Ectodermal cell (in vitro differentiated cells): ENCODE results near the gene TMEM8B.

Source experiments
- H3K27ac ChIP-seq: 2 replicates; pipeline ENCODE4 v1.7.0; 2013; ENCODE audit warnings: mild to moderate bottlenecking, low read depth, low read length; ENCODE audit not compliant: insufficient read depth, poor library complexity, severe bottlenecking
- H3K27me3 ChIP-seq: 2 replicates; pipeline ENCODE4 v1.7.0; 2013; ENCODE audit warnings: mild to moderate bottlenecking, low read length; ENCODE audit not compliant: insufficient read depth, control insufficient read depth, poor library complexity, severe bottlenecking
- H3K36me3 ChIP-seq: one replicate; pipeline ENCODE4 v1.7.0; 2013; ENCODE audit warnings: low read length; ENCODE audit not compliant: control insufficient read depth, insufficient read depth
- H3K4me1 ChIP-seq: one replicate; pipeline ENCODE4 v1.7.0; 2013; ENCODE audit warnings: low read length; ENCODE audit not compliant: control insufficient read depth, insufficient read depth
- H3K4me3 ChIP-seq: 2 replicates; pipeline ENCODE4 v1.7.0; 2013; ENCODE audit warnings: low read depth, low read length, control low read depth; ENCODE audit not compliant: insufficient read depth
- H3K9me3 ChIP-seq: 2 replicates; pipeline ENCODE4 v1.7.0; 2013; ENCODE audit warnings: mild to moderate bottlenecking, low read length, moderate library complexity; ENCODE audit not compliant: control insufficient read depth
- WGBS, 2 experiments: methylation state at CpG; one replicate each; pipeline ENCODE4 v1.1.7; 2013; ENCODE audit warnings: missing lambda C conversion rate in 2 of 2; 5-methylcytosine and 5-hydroxymethylcytosine counted together

The TMEM8B gene

DNA sequence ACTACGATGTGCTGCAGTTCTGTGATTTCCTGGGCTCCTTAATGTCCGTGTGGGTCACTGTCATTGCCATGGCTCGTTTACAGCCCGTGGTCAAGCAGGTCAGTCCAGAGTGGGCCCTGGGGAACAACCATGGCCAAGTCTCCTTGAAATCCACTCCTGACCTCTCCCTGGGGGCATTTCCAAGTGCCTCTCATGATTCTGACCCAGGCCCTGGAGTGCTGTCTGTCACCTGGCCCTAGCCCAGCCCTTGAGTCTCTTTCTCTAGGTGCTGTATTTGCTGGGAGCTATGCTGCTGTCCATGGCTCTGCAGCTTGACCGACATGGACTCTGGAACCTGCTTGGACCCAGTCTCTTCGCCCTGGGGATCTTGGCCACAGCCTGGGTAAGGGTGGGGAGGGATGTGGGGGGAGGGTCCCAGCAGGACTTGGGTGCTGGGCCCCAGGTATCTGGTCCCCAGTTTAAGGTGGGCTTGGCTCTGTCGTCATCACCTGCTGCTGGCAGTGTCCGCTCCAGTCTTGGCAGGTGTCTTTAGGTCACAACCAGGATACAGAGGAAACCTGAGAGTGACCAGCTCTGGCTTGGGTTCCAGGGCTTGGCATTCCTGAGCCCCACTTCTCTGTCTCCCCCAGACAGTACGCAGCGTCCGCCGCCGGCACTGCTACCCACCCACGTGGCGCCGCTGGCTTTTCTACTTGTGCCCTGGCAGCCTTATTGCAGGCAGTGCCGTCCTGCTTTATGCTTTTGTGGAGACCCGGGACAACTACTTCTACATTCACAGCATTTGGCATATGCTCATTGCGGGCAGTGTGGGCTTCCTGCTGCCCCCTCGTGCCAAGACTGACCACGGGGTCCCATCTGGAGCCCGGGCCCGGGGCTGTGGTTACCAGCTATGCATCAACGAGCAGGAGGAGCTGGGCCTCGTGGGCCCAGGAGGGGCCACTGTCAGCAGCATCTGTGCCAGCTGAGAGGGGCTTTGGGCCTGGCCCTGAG is 24.1 kb downstream of the TMEM8B start:
- Histone ChIP-seq H3K27me3 (no peaks in the 10 kb centered on the region), H3K27ac (no peak overlapping the region), H3K36me3 (no peaks in the 10 kb centered on the region), H3K4me1 (no peaks in the 10 kb centered on the region), H3K9me3 (no peaks in the 10 kb centered on the region), H3K4me3 (no peak overlapping the region)
- WGBS, 2 experiments = 94% methylated on average over 25 of the region's 25 CpGs

DNA sequence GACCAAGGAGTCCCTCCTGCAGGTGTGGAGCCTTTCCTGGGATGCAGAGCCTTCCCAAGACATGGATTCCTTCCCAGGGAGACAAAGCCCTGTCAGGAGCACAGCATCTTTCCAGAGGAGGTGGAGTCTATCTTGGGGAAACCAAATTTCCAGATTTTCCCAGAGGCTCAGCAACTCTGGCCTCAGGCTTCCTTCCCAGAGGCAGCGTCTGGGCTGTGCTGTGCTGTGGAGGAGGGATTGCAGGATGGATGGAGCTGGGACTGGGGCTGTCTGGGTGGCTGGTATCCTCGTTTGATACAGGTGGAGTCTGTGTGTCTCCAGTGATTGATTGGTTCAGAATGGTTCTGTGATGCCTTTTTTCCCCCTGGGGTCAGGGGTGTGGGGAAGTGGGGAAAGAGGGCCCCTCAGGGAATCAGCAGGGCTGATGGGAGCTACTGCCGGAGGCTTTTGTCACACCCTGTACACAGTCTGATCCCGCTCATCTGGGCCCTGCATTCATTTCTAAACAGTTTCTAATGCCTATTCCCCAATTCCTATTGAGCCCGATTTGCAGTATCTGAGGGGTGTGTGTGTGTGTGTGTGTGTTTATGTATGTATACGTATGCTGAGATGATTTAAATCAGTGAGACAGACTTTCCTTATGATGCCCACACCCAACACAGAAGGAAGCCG is 25.2 kb downstream of the TMEM8B start:
- Histone ChIP-seq H3K27ac (no peak overlapping the region), H3K4me1 (no peaks in the 10 kb centered on the region), H3K36me3 (no peaks in the 10 kb centered on the region), H3K9me3 (no peaks in the 10 kb centered on the region), H3K4me3 (no peak overlapping the region), H3K27me3 (no peaks in the 10 kb centered on the region)
- WGBS, 2 experiments = 82 to 92% methylated on average over 6 to 7 of the region's 7 CpGs

DNA sequence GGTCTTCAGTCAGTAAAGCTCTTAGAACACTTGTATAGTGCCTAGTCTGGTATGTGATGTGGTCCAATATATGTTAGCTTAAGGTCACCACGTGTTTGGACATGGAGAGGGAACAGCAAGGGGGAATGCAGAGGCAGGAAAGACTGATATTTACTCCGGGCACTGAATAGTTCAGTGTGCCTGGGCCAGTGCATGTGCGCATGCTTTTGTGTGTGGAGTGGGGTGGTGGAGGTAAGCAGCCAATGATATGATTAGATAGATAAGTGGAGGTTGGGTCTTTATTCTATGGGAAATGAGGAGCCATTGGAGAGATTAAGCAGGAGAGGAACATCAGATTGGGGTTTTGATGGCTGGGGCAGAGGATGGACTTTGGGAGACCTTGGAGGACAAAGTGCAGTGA is 27.2 kb downstream of the TMEM8B start:
- no peaks in the 10 kb centered on the region for H3K4me1 ChIP-seq
- no peaks in the 10 kb centered on the region for H3K36me3 ChIP-seq
- H3K9me3 ChIP-seq = no peaks in the 10 kb centered on the region
- no peak overlapping the region for H3K4me3 ChIP-seq
- H3K27ac ChIP-seq = no peak overlapping the region
- 80 to 82% methylated on average over 3 of the region's 3 CpGs for WGBS, 2 experiments
- H3K27me3 ChIP-seq = no peaks in the 10 kb centered on the region

DNA sequence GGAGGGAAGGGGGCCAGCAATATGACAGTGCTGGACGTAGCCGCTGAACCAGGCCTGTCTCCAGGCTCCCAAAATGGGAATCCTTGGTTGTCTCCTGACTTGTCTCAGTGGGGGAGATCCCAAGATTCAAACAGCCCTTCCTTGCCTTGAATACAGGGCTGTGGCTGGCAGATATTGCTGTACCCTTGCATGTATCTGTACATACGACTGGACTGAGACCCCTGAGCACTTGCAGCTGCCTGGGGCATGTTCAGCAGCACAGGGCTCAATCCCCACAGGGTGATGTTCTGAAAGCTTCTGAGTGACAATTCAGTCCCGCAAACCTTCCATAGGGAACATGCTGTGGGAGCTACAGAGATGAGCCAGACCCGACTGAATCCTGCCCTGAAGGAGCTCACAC is 27.9 kb downstream of the TMEM8B start:
- no peaks in the 10 kb centered on the region for H3K9me3 ChIP-seq
- no peak overlapping the region for H3K27ac ChIP-seq
- no peak overlapping the region for H3K4me3 ChIP-seq
- H3K4me1 ChIP-seq = no peaks in the 10 kb centered on the region
- H3K27me3 ChIP-seq = no peaks in the 10 kb centered on the region
- 92 to 94% methylated on average over 5 of the region's 5 CpGs for WGBS, 2 experiments
- H3K36me3 ChIP-seq = no peaks in the 10 kb centered on the region

DNA sequence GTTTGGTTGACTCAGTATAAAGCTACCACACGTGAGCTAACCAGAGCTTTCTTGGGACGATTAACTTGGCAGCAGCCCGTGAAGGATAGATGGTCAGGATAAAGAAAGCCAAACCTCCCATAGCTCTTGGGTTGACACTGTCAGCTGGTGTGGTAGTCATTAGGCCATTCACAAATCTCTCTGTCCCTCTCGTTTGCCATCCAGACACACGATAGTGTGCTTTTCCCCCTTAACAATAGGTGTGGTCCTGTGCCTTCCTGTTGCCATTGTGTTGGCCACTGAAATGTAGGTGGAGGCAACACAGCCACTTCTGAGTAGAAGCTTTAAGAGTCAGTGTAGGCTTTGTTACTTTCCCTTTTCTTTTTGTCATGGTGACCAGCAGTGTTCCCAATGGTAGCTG is 29.4 kb downstream of the TMEM8B start:
- H3K36me3 ChIP-seq = no peaks in the 10 kb centered on the region
- no peaks in the 10 kb centered on the region for H3K9me3 ChIP-seq
- 86 to 89% methylated on average over 5 of the region's 5 CpGs for WGBS, 2 experiments

DNA sequence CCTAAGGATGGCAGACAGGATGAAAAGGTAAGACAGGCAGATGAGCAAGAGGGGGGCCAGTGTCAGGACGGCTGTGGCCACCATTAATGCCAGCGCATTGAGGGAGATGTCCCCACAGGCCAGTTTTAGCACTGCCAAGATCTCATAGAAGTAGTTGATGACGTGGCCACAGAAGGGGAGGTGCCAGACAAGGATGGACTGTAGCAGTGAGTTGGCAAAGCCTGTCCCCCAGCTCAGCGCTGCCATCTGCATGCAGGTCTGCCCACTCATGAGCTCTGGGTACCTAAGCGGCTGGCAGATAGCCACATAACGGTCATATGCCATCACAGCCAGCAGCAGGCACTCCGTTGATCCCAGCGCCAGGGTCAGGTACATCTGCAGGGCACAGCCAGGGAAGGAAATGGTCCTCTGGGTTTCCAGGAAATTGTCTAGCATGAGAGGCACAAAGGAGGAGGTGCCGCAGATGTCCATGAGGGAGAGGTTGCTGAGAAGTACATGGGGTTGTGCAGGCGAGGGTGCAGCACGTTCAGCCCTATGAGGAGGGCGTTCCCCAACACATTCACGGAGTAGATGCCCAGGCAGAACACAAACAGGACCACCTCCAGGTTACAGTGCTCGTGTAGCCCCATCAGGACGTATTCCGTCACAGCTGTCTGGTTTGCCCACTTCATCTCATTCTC is 30.4 kb downstream of the TMEM8B start:
- H3K36me3 ChIP-seq = no peaks in the 10 kb centered on the region
- no peak overlapping the region for H3K4me3 ChIP-seq
- no peaks in the 10 kb centered on the region for H3K4me1 ChIP-seq
- no peak overlapping the region for H3K27ac ChIP-seq
- H3K9me3 ChIP-seq = no peaks in the 10 kb centered on the region
- 88 to 90% methylated on average over 16 of the region's 16 CpGs for WGBS, 2 experiments
- no peaks in the 10 kb centered on the region for H3K27me3 ChIP-seq

More for the DNA sequence above, 29.4 kb downstream of the TMEM8B start:
- Histone ChIP-seq H3K4me3 (no peak overlapping the region), H3K4me1 (no peaks in the 10 kb centered on the region), H3K27me3 (no peaks in the 10 kb centered on the region), H3K27ac (no peak overlapping the region)

DNA sequence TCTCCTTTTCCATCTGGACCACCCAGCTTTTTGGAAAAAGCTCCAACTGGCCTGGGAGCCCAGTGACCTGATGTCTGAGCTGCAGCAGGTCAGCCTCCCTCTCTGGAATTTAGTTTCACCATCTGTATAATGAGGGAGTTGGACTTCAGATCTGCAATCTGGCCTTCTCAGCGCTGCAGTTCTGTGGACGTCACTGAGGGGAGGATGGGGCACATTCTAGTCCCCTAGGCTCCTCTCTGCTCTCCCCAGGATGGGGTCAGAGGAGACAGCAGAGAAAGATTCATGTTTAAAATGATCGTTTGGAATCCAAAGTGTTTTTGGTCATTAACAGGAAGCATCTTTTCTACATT is 30.9 kb downstream of the TMEM8B start:
- Histone ChIP-seq H3K27ac (no peak overlapping the region), H3K36me3 (no peaks in the 10 kb centered on the region), H3K9me3 (no peaks in the 10 kb centered on the region), H3K4me1 (no peaks in the 10 kb centered on the region), H3K4me3 (no peak overlapping the region), H3K27me3 (no peaks in the 10 kb centered on the region)
- WGBS, 2 experiments = 92 to 93% methylated on average over 3 of the region's 3 CpGs

DNA sequence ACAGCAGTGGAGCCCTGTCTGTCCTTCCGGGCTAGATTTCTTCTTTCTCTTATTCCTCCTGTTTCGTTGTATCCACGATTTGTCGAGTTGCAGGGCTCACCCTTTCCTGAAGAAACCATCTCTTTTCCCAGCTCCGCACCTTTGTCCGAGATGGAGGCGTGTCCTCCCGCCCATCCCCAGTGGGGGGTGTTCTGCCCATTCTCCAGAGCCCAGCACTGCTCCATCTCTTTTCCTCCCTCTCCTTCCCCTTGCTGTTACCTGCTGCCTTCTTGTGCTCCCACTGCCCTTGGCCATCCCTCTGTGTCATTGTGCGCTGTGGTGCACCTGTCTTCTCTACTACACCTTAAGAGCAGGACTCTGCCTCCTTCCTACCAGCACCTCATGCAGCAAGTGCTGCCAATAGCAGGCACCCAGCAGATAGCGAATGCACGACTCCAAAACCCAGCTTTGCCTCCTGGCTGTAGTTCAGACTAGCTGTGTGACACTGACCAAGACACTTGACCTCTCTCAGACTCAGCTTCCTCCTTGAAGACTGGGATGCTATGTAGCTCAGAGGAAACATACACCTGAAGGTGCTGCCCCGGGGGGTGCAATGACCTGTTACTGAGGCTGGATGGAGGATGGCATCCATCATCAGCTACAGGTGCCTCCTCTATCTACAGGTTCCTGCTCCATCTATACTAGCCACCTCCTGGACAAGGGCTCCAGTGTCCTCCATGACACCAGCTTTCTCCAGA is 32.3 kb downstream of the TMEM8B start:
- no peaks in the 10 kb centered on the region for H3K27me3 ChIP-seq
- H3K27ac ChIP-seq = no peak overlapping the region
- H3K4me3 ChIP-seq = no peak overlapping the region
- no peaks in the 10 kb centered on the region for H3K36me3 ChIP-seq
- WGBS, 2 experiments = 71 to 79% methylated on average over 12 of the region's 12 CpGs
- H3K4me1 ChIP-seq = no peaks in the 10 kb centered on the region
- no peaks in the 10 kb centered on the region for H3K9me3 ChIP-seq

DNA sequence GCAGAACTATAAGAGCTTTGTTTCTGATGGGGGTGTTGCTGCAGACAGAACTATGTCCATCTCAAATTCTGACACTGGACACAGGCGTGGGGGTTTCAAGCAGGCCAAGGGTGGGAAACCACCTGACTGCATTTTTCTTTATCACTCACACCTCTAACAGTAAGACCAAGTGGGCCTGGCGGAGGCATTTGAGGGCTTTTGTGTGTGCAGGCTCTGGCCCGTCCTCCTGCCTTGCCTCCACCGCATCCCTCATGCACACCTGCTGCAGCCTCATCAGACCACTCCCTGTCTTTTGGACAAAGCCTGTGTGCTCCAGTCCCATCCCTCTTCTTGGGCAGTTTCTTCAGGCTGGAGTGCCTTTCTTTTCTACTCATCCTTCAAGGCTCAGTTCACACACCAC is 33.3 kb downstream of the TMEM8B start:
- Histone ChIP-seq H3K4me3 (no peak overlapping the region), H3K27ac (no peak overlapping the region), H3K4me1 (no peaks in the 10 kb centered on the region), H3K9me3 (no peaks in the 10 kb centered on the region), H3K36me3 (no peaks in the 10 kb centered on the region), H3K27me3 (no peaks in the 10 kb centered on the region)
- 91 to 92% methylated on average over 4 of the region's 4 CpGs for WGBS, 2 experiments
